ENCODE measurements around the gene LPCAT1.

DNA sequence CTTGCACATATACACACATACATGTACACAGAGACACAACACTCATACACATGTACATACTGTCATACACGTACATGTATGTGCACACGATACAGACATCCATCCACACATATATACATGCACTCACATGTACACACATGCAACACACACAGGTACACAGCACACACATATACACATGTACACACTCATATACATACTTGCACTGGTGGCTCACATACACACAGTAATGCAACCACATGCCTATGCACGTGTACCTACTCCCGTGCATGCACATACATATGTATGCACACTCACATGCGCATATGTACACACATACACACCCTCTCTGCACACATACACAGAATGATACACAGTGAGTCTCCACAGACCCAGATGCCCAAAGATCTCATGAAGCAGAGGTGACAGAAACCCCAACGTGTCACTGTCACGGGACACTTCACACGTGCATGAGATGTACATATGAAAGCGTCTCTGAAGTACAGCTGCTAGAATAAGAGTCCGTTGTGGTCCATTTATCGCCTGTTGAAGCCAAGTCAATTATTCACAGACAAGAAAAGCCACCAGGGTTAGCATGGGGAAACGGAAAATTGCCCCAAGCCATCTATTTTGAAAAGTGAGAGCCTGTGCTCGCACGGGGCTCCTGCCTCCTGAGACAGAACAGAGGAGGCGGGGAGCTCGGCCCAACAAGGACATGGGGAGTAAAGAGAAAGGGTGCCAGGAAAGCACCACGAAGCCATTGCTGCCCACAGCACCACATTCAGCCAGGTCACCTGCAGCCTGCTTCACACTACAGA, 24.9 kb downstream of the LPCAT1 start:
- no peak for TF ChIP-seq POLR2AphosphoS5 (IDR thresholded peaks at IDR 0.05; ENCODE audit: borderline replicate concordance, low read depth, low read length)
- no peak for TF ChIP-seq EZH2 (IDR thresholded peaks at IDR 0.05)
- TF ChIP-seq FOXP2 (optimal IDR thresholded peaks at IDR 0.05; ENCODE audit: control extremely low read depth, extremely low read length, insufficient read depth): no peak

All from SK-N-MC (cell line).